Natural killer cell (primary cell): Measurements from ENCODE around the gene BBS1. TPM values are rescaled to one million over a fixed set of nuclear protein-coding genes. Genes with fewer than 3 reads are reported as not detected.

Source experiments
- ATAC-seq, 3 donors: fragments of 150-1000 bp in 2 of 3; fragments of 200-7000 bp in 1 of 3; cut with Tn5 transposase; 1 replicate in 1 of 3; 2 replicates in 2 of 3; pipeline ENCODE4 v1.10.0; 2021; ENCODE audit warnings: mild to moderate bottlenecking in 2 of 3, moderate library complexity in 2 of 3
- DNase-seq, 2 donors: peaks; one replicate each; pipeline versions ENCODE4 v3.0.0 to v3.0.0-alpha.2; 2013 to 2021; ENCODE audit warnings: mixed read lengths in 1 of 2
- H3K27ac ChIP-seq: one replicate; pipeline ENCODE4 v1.5.1; 2013; ENCODE audit warnings: mild to moderate bottlenecking, low read length
- H3K27me3 ChIP-seq: one replicate; pipeline ENCODE4 v1.6.1; 2013; ENCODE audit warnings: low read length; ENCODE audit not compliant: control insufficient read depth, insufficient read depth
- H3K36me3 ChIP-seq: one replicate; pipeline ENCODE4 v1.6.1; 2013; ENCODE audit warnings: low read length; ENCODE audit not compliant: control insufficient read depth, insufficient read depth
- H3K4me1 ChIP-seq: one replicate; pipeline ENCODE4 v1.6.1; 2013; ENCODE audit warnings: low read length; ENCODE audit not compliant: control insufficient read depth, insufficient read depth
- H3K4me3 ChIP-seq: one replicate; pipeline ENCODE4 v1.5.1; 2013; ENCODE audit warnings: low read length
- H3K9me3 ChIP-seq: one replicate; pipeline ENCODE4 v1.6.1; 2013; ENCODE audit warnings: low read length; ENCODE audit not compliant: control insufficient read depth, insufficient read depth
- H3K27ac Mint-ChIP-seq, 2 donors: one replicate each; pipeline ENCODE4 v1.8.0; 2022; ENCODE audit warnings: mild to moderate bottlenecking in 2 of 2, mixed read lengths in 2 of 2, moderate library complexity in 1 of 2
- H3K27me3 Mint-ChIP-seq, 2 donors: one replicate each; pipeline ENCODE4 v1.8.0; 2022; ENCODE audit warnings: low read depth in 2 of 2, mixed read lengths in 2 of 2
- H3K36me3 Mint-ChIP-seq: one replicate; pipeline ENCODE4 v1.8.0; 2022; ENCODE audit warnings: mixed read lengths
- H3K4me1 Mint-ChIP-seq, 2 donors: one replicate each; pipeline ENCODE4 v1.8.0; 2022; ENCODE audit warnings: mixed read lengths in 2 of 2
- H3K4me3 Mint-ChIP-seq: one replicate; pipeline ENCODE4 v1.8.0; 2022; ENCODE audit warnings: mild to moderate bottlenecking, moderate library complexity, mixed read lengths
- H3K9me3 Mint-ChIP-seq, 2 donors: one replicate each; pipeline ENCODE4 v1.8.0; 2022; ENCODE audit warnings: mixed read lengths in 2 of 2
- CTCF ChIP-seq: fragments of 200-600 bp; IDR thresholded peaks from one replicate; pipeline ENCODE4 v1.8.0; 2022; ENCODE audit warnings: antibody characterized with exemption
- WGBS: methylation state at CpG from one replicate; pipeline ENCODE4 v1.1.7; 2013; ENCODE audit warnings: missing lambda C conversion rate; ENCODE audit not compliant: insufficient coverage; 5-methylcytosine and 5-hydroxymethylcytosine counted together
- intact Hi-C: fragments of 100-400 bp; cut with micrococcal nuclease; formaldehyde crosslinking; loops from one replicate; pipeline ENCODE4 v1.14.2; 2022
- total RNA-seq, 4 donors: library from RNA; stranded (reverse); fragments of 120-200 nt in 1 of 4; gene quantifications; one replicate each; pipeline versions ENCODE4 v1.2.3 to v1.2.4, GENCODE V29; 2013 to 2022

Gene BBS1
- total RNA-seq, 3 donors from 2014 or later (not counting 1 experiment from before 2014, with no cell fraction given): 12.5 to 22.5 (median 18.1) TPM

GRCh38 chr11:66492161-66492865 is 18.1 kb upstream of the BBS1 start:
- WGBS: 82% methylated on average over 9 of the region's 10 CpGs

GRCh38 chr11:66493130-66493529 is 17.3 kb upstream of the BBS1 start:
- no peak for TF ChIP-seq CTCF
- 96% methylated on average over 10 of the region's 10 CpGs for WGBS
- H3K4me1 Mint-ChIP-seq: no peaks in the 10 kb centered on the region
- no peaks in the 10 kb centered on the region for H3K27me3 ChIP-seq
- H3K36me3 Mint-ChIP-seq: no peaks in the 10 kb centered on the region
- DNase-seq (no peak), ATAC-seq (no peak)
- H3K36me3 ChIP-seq: peaks cover 54% of the 10 kb centered on the region
- no peak overlapping the region for H3K27ac Mint-ChIP-seq
- no peaks in the 10 kb centered on the region for H3K9me3 Mint-ChIP-seq
- no peaks in the 10 kb centered on the region for H3K27me3 Mint-ChIP-seq
- no peaks in the 10 kb centered on the region for H3K4me1 ChIP-seq
- H3K4me3 Mint-ChIP-seq: no peak overlapping the region
- no peak overlapping the region for H3K4me3 ChIP-seq
- no peak overlapping the region for H3K27ac ChIP-seq
- intact Hi-C loops: no loop called here
- H3K9me3 ChIP-seq: no peaks in the 10 kb centered on the region

More at GRCh38 chr11:66492161-66492865, 18.1 kb upstream of the BBS1 start:
- ATAC-seq (no peak), DNase-seq (no peak)
- H3K4me3 Mint-ChIP-seq: no peak overlapping the region
- H3K27ac ChIP-seq: no peak overlapping the region
- H3K36me3 ChIP-seq: peaks cover 57% of the 10 kb centered on the region
- no peaks in the 10 kb centered on the region for H3K27me3 Mint-ChIP-seq
- H3K27me3 ChIP-seq: no peaks in the 10 kb centered on the region
- no peaks in the 10 kb centered on the region for H3K9me3 ChIP-seq
- H3K4me1 ChIP-seq: no peaks in the 10 kb centered on the region
- H3K9me3 Mint-ChIP-seq: no peaks in the 10 kb centered on the region
- no peaks in the 10 kb centered on the region for H3K36me3 Mint-ChIP-seq
- TF ChIP-seq CTCF: no peak
- intact Hi-C loops: no loop called here
- no peaks in the 10 kb centered on the region for H3K4me1 Mint-ChIP-seq
- H3K4me3 ChIP-seq: no peak overlapping the region
- H3K27ac Mint-ChIP-seq: no peak overlapping the region

GRCh38 chr11:66494458-66494857 is 16.0 kb upstream of the BBS1 start:
- no peak for ATAC-seq
- no peaks in the 10 kb centered on the region for H3K36me3 Mint-ChIP-seq
- H3K36me3 ChIP-seq: peaks cover 49% of the 10 kb centered on the region

More at GRCh38 chr11:66494458-66494857, 16.0 kb upstream of the BBS1 start:
- intact Hi-C loops: no loop called here
- DNase-seq: no peak
- no peak overlapping the region for H3K4me3 ChIP-seq
- no peak overlapping the region for H3K4me3 Mint-ChIP-seq
- TF ChIP-seq CTCF: no peak
- no peaks in the 10 kb centered on the region for H3K9me3 ChIP-seq
- 95% methylated on average over 7 of the region's 7 CpGs for WGBS
- H3K27ac ChIP-seq: no peak overlapping the region
- H3K27me3 Mint-ChIP-seq: no peaks in the 10 kb centered on the region
- H3K9me3 Mint-ChIP-seq: no peaks in the 10 kb centered on the region
- no peaks in the 10 kb centered on the region for H3K27me3 ChIP-seq
- H3K27ac Mint-ChIP-seq: no peak overlapping the region
- no peaks in the 10 kb centered on the region for H3K4me1 ChIP-seq
- no peaks in the 10 kb centered on the region for H3K4me1 Mint-ChIP-seq
